Gastroesophageal sphincter (tissue), 4 donors: Measurements from ENCODE around the gene NCKAP5. TPM values are rescaled to one million over a fixed set of nuclear protein-coding genes. Genes with fewer than 3 reads are reported as not detected.

ENCODE experiments used
- ATAC-seq: fragments of 150-250 bp; one replicate; pipeline ENCODE4 v1.9.1; 2016; ENCODE audit warnings: mild to moderate bottlenecking, moderate library complexity
- H3K27ac ChIP-seq, 4 donors: fragments of 200-600 bp; sonication (generic) in 3 of 4; 1 replicate in 3 of 4; 2 replicates in 1 of 4; pipeline ENCODE4 v1.5.1; 2016 to 2019
- H3K27me3 ChIP-seq: fragments of 200-600 bp; sonication (generic); one replicate; pipeline ENCODE4 v1.5.1; 2019
- H3K36me3 ChIP-seq, 2 donors: fragments of 200-600 bp; sonication (generic); one replicate each; pipeline ENCODE4 v1.5.1; 2019; ENCODE audit warnings: control low read depth in 1 of 2
- H3K4me1 ChIP-seq, 3 donors: fragments of 200-600 bp; sonication (generic); 1 replicate in 2 of 3; 2 replicates in 1 of 3; pipeline ENCODE4 v1.5.1; 2016 to 2019; ENCODE audit warnings: control low read depth in 2 of 3
- H3K4me3 ChIP-seq, 2 donors: fragments of 200-600 bp; sonication (generic); one replicate each; pipeline ENCODE4 v1.5.1; 2019; ENCODE audit warnings: mild to moderate bottlenecking in 1 of 2, moderate library complexity in 1 of 2
- H3K9me3 ChIP-seq, 3 donors: fragments of 200-600 bp; sonication (generic); one replicate each; pipeline ENCODE4 v1.5.1; 2017 to 2019; ENCODE audit warnings: control low read depth in 2 of 3
- CTCF ChIP-seq, 4 experiments: fragments of 200-600 bp in 2 of 4; fragments of 450-650 bp in 2 of 4; sonication (generic) in 1 of 4; IDR thresholded peaks; one replicate each; pipeline ENCODE4 v1.5.1; 2017 to 2019; ENCODE audit warnings: antibody characterized with exemption in 4 of 4, mild to moderate bottlenecking in 2 of 4, moderate library complexity in 2 of 4
- EP300 ChIP-seq: sonication (generic); formaldehyde crosslinking; IDR thresholded peaks from one replicate; pipeline ENCODE4 v1.6.1; 2017; ENCODE audit warnings: antibody characterized with exemption, mild to moderate bottlenecking
- POLR2A ChIP-seq, 2 donors: fragments of 450-650 bp; IDR thresholded peaks; one replicate each; pipeline ENCODE4 v1.6.1; 2017; ENCODE audit warnings: antibody characterized with exemption in 2 of 2, mild to moderate bottlenecking in 2 of 2, moderate library complexity in 1 of 2
- POLR2AphosphoS5 ChIP-seq: sonication (generic); formaldehyde crosslinking; IDR thresholded peaks from one replicate; pipeline ENCODE4 v1.6.1; 2017; ENCODE audit warnings: antibody characterized with exemption
- WGBS, 2 donors: methylation state at CpG; one replicate each; pipeline ENCODE4 v1.1.5; 2018; ENCODE audit warnings: low coverage in 1 of 2; 5-methylcytosine and 5-hydroxymethylcytosine counted together
- total RNA-seq, 4 donors: library from RNA; depleted of rRNA; stranded (reverse); fragments of >200 nt; gene quantifications; one replicate each; pipeline ENCODE4 v1.1.0, GENCODE V29; 2016

The NCKAP5 gene
- total RNA-seq, 4 donors from 2014 or later, result 0.16 to 0.57 (median 0.33) TPM

- Histone ChIP-seq H3K36me3 (no peaks in the 10 kb centered on the region), H3K27ac (no peak overlapping the region), H3K9me3 (no peaks in the 10 kb centered on the region), H3K4me1 (no peaks in the 10 kb centered on the region), H3K27me3 (no peaks in the 10 kb centered on the region), H3K4me3 (no peak overlapping the region)
- 46 to 59% methylated on average over 4 of the region's 4 CpGs for WGBS, 2 donors
- TF ChIP-seq POLR2A (IDR thresholded peaks at IDR 0.05), result no peak
- no peak for TF ChIP-seq POLR2AphosphoS5
- TF ChIP-seq EP300, result no peak
- TF ChIP-seq CTCF (IDR thresholded peaks at IDR 0.05), result no peak
- ATAC-seq, result no peak
Measured at GRCh38 chr2:132697556-132698205, 870.6 kb downstream of the NCKAP5 start.

- Histone ChIP-seq H3K4me1 (no peaks in the 10 kb centered on the region), H3K4me3 (no peak overlapping the region), H3K27me3 (no peaks in the 10 kb centered on the region), H3K27ac (no peak overlapping the region), H3K9me3 (no peaks in the 10 kb centered on the region), H3K36me3 (no peaks in the 10 kb centered on the region)
- ATAC-seq, result no peak
- TF ChIP-seq POLR2A (IDR thresholded peaks at IDR 0.05) (no peak), EP300 (no peak), CTCF (IDR thresholded peaks at IDR 0.05) (no peak), POLR2AphosphoS5 (no peak)
- WGBS, 2 donors, result 42 to 70% methylated on average over 1 of the region's 1 CpG
Measured at GRCh38 chr2:132692816-132693215, 875.4 kb downstream of the NCKAP5 start.

GRCh38 chr2:132691556-132691955 lies 876.7 kb downstream of the NCKAP5 start:
- H3K36me3 ChIP-seq, result no peaks in the 10 kb centered on the region
- H3K4me3 ChIP-seq, result no peak overlapping the region
- no peaks in the 10 kb centered on the region for H3K27me3 ChIP-seq
- no peak for ATAC-seq
- H3K4me1 ChIP-seq, result no peaks in the 10 kb centered on the region
- H3K27ac ChIP-seq, result no peak overlapping the region
- no peaks in the 10 kb centered on the region for H3K9me3 ChIP-seq
- no peak for TF ChIP-seq POLR2A (IDR thresholded peaks at IDR 0.05)
- no peak for TF ChIP-seq CTCF (IDR thresholded peaks at IDR 0.05)
- no peak for TF ChIP-seq EP300
- TF ChIP-seq POLR2AphosphoS5, result no peak
- WGBS, 2 donors, result 84 to 90% methylated on average over 4 of the region's 4 CpGs

GRCh38 chr2:132690664-132691303 lies 877.5 kb downstream of the NCKAP5 start:
- no peaks in the 10 kb centered on the region for H3K36me3 ChIP-seq
- 63 to 82% methylated on average over 1 of the region's 1 CpG for WGBS, 2 donors
- no peak for ATAC-seq
- TF ChIP-seq POLR2A (IDR thresholded peaks at IDR 0.05) (no peak), CTCF (IDR thresholded peaks at IDR 0.05) (no peak), POLR2AphosphoS5 (no peak), EP300 (no peak)
- H3K27ac ChIP-seq, result no peak overlapping the region
- H3K27me3 ChIP-seq, result no peaks in the 10 kb centered on the region
- H3K9me3 ChIP-seq, result no peaks in the 10 kb centered on the region
- H3K4me3 ChIP-seq, result no peak overlapping the region
- no peaks in the 10 kb centered on the region for H3K4me1 ChIP-seq

- Histone ChIP-seq H3K4me1 (no peaks in the 10 kb centered on the region), H3K27me3 (peaks cover 10% of the 10 kb centered on the region), H3K36me3 (no peaks in the 10 kb centered on the region), H3K27ac (no peak overlapping the region), H3K4me3 (no peak overlapping the region), H3K9me3 (no peaks in the 10 kb centered on the region)
- WGBS, 2 donors, result 85 to 92% methylated on average over 1 of the region's 1 CpG
- TF ChIP-seq CTCF (IDR thresholded peaks at IDR 0.05) (no peak), POLR2AphosphoS5 (no peak), EP300 (no peak), POLR2A (IDR thresholded peaks at IDR 0.05) (no peak)
- ATAC-seq, result no peak
Measured at GRCh38 chr2:132681766-132682165, 886.5 kb downstream of the NCKAP5 start.
